HG03571 (cell line): ENCODE measurements around the gene ACY1.
"Not testable (repeated sequence)": the region's sequence is repeated elsewhere in the genome, so short reads cannot be mapped to it uniquely, and the experiment has no call there.

Experiments used
- ATAC-seq: cut with Tn5 transposase; IDR thresholded peaks from one replicate; pipeline ENCODE4 v1.9.1; 2021; ENCODE audit not compliant: unreplicated experiment

ACY1 gene

DNA sequence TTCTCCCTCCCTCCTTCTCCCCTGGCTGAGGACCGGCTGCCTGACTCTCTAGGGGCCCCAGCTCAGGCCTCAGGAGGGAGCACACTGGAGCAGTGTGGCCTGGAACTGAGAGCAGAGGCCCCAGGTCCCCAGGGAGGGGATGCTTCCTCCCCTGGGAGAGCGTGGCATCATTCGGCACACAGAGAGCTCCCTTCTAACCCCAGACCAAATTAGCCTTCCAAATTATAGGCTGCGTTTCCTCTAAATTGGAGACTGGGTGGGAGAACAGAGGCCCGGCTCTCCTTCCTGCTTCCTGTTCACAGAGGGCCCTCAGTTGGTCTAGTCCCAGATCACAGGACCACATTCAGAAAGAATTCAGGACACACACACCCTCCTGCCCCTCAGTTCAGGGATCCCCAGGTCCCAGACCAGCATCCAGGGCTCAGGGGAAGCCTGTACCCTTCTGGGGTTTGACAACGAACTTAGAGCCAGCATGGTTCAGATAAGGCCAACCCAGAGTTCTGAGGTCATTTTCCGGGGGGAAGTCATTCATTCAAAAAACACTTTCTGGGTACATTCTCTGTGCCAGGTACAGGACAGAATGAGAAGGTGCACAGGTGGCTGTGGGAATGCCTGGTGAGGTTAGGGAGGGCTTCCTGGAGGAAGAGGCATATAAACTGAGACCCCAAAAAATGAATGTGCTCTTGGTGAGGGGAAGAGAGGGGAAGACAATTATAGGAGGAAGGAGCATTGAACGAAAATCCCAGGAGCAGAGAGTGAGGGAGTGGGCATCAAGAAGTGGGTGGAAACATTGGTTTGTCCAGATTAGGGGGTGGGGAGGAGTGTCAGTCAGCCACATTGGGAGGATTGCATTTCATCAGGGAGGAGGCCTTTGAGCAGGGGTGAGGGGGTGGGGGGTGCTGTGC, 40.8 kb downstream of the ACY1 start:
- peak; percentile 68 for ATAC-seq

DNA sequence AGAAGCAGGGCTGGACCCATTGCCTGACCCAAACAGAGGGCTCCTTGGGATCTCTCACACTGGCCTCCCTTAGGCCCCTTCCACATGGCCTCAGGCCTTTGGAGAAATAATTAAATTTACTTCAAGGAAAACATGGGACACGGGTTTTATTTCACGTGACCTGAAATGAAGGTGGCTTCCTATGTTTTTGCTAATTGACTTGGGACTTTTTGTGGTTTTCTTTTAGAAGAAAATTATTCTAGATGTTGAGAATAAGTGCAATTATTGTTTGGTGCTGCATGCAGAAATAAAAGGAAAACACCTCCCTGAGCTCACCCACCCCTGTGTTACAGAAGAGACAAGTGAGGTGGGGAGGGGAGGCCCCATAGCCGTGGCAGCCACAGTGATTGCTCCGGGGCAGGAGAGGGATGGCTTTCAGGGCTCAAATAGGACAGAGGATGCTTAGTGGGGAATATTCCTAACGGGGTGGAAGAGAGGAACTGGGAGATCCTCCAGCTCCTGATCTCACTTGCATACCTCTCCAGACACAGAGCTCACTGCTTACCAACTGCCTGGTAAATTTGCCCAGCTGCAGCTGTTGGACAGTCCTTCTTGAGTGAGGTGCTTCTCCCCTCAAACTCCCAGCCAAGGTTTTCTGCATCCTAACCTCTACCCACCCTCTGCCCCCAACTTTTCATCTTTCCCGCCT, 41.6 kb downstream of the ACY1 start:
- ATAC-seq, result no peak

DNA sequence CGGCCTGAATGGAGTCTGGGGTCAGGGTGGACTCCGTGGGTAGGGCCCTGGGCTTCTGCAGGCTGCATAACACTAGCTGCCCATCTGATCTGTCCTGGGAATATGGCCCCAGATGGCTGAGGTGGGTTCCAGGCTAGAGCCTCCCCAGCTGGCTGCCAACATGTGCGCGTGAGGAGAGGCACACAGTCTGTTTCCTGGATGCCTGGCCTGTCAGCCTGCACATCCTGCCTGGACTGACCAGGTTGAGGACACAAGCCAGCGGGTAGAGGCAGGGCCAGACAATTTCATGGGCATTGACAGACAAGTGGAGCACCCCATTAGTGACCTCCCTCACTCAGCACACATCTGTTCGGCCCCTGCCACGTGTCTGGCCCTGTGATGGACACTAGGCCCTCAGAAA, 42.1 kb downstream of the ACY1 start:
- no peak for ATAC-seq

DNA sequence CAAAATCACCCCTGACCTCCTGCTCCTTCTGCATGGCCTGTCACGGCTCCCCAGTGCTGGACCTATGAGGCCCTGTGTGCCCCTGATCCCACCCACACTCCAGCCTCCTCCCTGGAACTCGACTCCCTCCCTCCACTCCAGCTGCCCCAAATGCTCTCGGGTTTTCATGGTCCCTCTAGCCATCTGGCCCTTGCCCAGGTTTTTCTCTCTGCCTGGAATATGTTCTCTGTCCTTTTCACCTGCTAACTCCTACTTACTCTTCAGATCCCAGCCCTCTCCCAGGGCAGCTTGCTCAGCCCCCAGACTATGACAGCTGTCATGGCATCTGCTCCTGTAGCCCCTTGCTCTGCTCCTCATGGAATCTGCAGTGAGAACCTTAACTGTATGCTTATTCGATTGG, 42.7 kb downstream of the ACY1 start:
- ATAC-seq, result no peak

DNA sequence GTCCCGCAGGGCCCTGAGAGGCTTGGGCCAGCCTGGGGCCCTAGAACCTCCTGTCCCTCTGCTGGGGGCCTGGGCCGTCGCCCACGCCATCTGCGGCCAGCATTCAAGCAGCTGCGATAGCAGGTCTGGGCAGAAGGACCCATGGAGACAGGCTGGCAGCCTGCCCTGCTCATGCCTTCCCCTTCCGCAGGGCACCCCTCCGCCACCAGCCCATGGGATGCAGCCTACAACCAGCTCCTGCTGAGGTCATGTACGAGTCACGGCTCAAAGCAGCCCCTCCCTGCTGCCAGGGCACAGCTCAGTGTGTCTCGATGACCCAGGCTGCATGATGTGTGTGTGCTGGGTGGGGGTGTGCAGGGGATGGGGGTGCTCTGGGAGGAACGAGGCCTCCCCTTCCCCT, 45.2 kb downstream of the ACY1 start:
- no peak for ATAC-seq

DNA sequence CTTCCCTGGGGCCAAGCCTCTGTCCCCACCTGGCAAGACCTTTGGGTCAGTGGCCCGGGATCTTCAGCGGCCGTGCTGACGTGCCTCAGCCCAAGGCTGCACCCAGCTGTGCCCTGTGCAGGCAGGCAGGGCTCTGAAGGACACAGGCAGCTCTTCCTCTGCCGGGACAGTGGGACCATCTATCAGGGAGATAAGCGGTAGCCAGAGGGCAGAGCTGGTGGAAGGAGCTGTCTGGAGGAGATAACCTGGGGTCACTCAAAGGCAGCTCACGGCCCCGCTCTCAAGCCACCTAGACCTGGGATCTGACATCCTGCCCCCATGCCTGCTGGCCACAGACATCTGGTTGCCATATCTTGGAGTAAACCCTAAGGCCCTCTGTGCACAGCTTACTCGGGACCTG, 45.7 kb downstream of the ACY1 start:
- no peak for ATAC-seq

DNA sequence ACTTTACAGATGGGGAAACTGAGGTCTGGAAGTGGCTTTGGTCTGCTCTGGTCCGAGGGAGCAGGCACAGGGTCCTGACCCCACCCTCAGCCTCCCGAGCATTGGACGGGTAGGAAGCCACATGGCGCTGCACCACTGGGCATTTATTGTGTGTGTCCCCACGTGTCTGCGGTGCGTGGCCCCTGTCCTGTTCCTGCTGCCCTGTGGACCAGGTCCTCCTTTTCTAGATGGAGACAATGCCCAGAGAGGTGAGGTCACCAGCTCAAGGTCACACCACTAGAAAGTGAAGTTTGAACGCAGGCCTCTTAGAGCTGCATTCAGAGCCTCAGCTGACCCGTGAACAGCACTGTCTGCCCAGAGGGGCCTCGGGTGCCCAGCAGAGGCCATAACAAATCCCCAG, 46.2 kb downstream of the ACY1 start:
- no peak for ATAC-seq

DNA sequence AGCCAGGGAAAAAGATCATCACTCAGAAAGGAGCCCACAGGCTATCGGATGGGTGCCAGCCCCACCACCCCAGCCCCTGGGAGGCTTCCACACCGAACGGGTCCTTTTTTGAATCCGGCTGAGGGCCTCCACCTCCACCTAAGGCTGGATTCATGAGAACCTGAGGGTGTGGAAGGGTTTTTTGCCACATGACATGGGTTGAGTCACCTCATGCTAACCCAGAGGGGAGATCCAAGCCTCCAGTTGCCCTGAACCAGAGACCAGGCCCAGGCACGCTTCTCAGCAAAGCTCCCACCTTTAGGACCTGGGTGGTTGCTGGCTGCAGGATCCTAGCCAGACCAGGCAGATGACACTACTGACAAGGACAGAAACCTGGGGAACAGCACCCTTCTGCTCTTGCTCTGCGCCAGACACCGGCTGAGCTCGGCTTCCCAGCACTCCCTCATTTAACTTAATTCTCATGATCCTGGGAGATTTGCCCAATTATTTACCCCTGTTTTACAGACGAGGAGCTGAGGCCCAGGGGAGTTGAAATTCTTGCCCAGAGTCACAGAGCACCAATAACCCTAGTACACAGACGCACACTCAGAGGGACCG, 47.5 kb downstream of the ACY1 start:
- no peak for ATAC-seq

DNA sequence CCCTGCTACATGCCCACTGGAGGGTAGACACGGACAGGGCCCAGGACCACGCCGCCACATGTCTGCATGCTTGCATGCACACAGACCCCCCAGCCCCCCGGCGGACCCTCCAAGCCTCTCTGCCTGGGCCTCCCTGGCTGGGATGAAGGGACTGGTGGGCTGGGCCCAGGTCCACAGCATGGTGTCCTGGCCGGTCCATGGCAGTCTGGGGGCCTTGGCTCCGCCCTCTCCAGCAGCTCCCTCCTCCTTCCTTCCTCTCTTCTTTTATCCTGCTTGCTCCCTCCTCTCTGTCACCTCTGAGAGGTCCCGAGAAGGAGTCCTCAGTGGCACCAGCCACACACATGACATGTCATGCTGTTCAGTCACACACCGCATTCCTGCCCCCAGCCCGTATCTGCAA, 48.6 kb downstream of the ACY1 start:
- ATAC-seq, result no peak

DNA sequence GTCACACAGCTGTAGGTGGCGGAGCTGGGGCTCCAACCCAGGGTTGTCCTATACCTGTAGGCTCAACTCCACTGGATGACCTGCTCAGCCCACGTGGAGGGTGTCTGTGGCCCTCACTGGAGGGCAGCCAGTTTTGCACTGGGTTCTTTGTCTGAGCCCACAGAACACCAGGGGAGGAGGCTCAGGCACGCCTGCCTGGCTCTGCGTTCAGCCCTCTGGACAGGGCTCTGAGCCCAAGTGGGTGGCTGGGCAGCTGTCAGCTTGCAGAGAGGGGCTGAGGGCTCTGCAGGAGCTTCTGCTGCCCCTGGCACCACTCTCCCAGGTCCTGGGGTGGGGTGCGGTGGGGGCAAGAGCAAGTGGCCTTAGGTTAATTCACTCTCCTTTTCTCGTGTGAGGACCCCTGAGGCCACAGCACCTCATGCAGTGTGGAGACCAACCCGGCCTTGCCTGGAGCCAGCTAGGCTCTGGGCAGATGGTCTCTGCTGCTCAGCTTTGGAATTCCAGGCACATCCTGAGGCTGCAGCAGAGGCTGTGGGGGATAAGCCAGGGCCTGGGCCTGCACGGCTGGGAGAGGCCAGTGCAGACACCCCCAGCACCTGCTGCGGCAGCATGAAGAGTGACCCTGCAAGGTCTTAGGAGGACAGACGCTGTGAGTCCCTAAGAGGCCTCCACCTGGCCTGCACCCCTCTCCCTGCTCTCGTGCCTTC, 49.5 kb downstream of the ACY1 start:
- ATAC-seq, result no peak

DNA sequence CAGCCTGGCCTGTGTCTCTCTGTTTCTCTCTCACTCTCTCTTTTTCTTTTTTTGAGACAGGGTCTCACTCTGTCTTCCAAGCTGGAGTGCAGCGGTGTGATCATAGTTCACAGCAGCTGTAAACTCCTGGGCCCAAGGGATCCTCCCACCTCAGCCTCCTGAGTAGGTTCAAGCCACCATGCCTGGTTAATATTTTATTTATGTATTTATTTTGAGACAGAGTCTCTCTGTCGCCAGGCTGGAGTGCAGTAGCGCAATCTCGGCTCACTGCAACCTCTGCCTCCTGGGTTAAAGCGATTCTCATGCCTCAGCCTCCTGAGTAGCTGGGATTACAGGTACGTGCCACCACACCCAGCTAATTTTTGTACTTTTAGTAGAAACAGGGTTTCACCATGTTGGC, 50.4 kb downstream of the ACY1 start:
- ATAC-seq, result not testable (repeated sequence)

DNA sequence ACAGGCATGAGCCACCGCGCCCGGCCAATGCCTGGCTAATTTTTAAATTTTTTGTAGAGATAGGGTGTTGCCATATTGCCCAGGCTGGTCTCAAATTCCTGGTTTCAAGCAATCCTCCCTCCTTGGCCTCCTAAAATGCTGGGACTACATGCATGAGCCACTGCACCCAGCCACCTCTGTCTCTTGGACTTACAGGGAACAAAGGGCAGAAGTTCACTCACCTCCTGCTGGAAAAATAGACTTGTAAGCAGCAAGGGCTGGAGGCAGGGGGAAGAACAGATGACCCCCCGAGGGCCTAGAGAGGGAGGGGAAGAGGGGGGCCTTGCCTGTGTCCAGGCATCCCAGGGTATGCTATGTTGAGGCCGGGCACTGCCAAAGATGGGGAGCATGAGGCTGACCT, 50.9 kb downstream of the ACY1 start:
- ATAC-seq, result no peak

DNA sequence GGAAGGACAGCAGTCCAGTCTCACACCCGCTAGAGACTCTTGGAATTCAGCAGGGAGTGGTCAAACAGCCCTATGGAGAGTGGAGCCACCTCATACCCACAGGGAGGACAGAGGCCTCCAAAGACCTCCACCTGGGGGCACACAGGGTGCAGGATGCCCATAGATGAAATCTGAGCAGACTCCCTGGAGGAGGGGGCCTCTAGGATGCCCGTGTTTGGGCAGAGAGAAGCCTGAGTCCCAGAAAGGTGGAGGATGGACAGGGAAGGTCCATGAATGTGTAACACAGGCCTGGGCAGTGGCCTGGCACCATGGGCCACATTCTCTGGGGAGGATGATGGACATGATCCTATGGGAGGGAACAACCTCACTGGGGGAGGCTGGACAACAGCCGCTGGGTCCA, 51.3 kb downstream of the ACY1 start:
- ATAC-seq, result no peak

DNA sequence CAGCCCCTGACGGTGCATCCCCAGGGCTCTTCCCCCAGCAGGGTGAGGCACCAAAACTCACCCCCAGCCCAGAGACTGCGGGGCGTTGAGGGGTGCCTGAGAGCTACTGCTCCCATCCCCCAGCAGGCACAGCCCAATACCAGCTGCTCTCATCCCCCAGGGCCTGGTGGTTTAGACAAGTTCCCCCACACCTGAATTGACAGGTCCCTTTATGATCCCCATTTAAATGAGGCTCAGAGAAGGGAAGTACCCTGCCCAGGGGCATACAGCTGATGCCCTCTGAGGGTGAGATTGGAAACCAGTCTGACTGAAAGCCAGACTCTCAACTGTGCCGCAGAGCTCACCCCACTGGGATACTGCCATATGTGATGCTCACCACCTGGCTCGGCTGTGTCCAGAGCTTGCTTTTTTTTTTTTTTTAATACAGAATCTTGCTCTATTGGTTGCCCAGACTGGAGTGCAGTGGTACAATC, 52.9 kb downstream of the ACY1 start:
- ATAC-seq, result peak; percentile 48

DNA sequence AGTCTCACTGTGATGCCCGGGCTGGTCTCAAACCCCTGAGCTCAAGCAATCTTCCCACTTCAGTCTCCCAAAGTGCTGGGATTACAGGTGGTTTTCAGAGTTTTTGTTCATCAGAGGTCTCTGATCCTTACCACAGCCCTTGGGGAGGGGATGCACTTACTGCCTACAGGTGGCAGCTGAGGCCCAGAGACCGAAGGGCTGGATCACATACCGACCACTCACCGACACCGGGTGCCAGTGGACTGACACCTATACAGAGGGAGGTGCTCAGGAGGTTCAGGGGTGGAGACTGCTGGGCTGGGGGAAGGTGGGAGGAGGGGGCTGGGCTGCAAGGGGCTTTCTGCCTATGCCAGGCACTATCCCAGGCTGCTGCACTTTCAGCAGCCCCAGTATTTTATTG, 53.5 kb downstream of the ACY1 start:
- no peak for ATAC-seq

DNA sequence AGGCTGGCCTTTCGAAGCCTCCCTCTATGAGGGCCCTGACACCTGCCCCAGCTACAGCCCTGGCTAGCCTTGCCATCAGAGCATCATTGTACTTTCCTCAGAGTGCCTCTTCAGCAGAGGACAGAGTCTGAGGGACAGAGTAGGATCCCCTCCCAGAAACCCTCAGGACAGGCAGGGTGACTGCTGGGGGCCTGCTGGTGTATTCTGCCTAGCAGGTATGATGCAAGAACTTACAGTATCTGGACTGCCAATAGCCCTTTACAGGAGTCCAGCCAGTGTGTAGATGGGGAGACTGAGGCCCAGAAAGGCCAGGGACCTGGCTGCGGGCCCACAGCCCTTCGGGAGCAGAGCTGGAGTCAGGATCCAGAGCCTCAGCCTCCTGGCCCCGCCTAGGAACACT, 54.0 kb downstream of the ACY1 start:
- ATAC-seq, result no peak

DNA sequence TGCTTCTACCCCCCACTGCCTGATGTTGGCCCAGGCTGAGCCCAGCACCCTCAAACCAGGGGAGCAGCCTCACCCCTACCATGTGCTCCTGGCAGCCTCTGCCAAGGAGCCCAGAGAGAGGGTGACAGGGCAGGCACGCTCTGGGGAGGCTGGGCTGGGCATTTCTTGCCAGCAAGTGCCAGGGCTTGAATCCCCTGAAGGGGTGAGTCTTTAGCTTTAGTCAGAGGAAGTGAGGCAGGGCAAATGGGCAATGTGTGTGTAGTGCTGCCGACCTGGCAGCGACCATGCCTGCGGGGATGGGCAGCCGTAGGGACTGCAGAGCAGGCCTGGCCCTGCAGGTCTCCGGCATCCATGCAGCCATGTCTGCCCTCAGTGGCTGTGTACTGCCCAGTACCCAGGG, 54.9 kb downstream of the ACY1 start:
- no peak for ATAC-seq
